ENCODE data around the gene ZNF787.

ZNF787 gene

DNA sequence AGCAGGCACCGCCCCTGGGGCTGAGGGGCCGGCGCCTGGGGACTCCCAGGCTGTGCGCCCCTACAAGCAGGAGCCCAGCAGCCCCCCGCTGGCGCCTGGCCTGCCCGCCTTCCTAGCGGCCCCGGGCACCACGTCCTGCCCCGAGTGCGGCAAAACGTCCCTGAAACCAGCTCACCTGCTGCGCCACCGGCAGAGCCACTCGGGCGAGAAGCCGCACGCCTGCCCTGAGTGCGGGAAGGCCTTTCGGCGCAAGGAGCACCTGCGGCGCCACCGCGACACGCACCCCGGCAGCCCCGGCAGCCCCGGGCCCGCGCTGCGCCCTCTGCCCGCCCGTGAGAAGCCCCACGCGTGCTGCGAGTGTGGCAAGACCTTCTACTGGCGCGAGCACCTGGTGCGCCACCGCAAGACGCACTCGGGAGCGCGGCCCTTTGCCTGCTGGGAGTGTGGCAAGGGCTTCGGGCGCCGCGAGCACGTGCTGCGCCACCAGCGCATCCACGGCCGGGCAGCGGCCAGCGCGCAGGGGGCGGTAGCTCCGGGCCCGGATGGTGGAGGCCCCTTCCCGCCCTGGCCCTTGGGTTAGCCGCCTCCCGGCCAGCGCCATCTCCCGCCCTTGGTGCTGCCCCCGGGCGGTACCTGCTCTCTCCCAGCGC, 38.7 kb upstream of the ZNF787 start:
- DNase-seq (ENCODE audit: low read depth): no peak
- TF ChIP-seq, protein P1, sequence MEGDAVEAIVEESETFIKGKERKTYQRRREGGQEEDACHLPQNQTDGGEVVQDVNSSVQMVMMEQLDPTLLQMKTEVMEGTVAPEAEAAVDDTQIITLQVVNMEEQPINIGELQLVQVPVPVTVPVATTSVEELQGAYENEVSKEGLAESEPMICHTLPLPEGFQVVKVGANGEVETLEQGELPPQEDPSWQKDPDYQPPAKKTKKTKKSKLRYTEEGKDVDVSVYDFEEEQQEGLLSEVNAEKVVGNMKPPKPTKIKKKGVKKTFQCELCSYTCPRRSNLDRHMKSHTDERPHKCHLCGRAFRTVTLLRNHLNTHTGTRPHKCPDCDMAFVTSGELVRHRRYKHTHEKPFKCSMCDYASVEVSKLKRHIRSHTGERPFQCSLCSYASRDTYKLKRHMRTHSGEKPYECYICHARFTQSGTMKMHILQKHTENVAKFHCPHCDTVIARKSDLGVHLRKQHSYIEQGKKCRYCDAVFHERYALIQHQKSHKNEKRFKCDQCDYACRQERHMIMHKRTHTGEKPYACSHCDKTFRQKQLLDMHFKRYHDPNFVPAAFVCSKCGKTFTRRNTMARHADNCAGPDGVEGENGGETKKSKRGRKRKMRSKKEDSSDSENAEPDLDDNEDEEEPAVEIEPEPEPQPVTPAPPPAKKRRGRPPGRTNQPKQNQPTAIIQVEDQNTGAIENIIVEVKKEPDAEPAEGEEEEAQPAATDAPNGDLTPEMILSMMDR (IDR thresholded peaks at IDR 0.05; ENCODE audit: low read depth, low read length, missing control alignments): no peak
- no peak overlapping the region for H3K4me3 ChIP-seq (ENCODE audit: low read depth, low read length)

DNA sequence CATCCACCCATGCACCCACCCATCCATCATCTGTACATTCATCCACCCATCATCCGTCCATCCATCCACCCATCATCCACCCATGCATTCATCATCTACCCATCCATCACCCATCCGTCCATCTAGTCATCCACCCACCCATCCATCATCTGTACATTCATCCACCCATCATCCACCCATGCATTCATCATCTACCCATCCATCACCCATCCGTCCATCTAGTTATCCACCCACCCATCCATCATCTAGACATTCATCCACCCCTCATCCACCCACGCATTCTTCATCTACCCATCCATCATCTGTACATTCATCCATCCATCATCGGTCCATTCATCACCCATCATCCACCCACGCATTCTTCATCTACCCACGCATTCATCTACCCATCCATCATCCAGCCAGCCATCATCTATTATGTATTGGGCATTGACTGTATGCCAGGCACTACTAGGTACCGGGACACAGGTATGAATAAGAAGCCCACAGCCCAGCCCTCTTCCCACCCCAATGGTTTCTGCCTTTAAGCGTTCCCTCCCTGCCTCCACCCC, 38.0 kb upstream of the ZNF787 start:
- H3K4me3 ChIP-seq (ENCODE audit: low read depth, low read length): no peak overlapping the region
- TF ChIP-seq, protein P1 (IDR thresholded peaks at IDR 0.05; ENCODE audit: low read depth, low read length, missing control alignments): no peak
- DNase-seq (ENCODE audit: low read depth): no peak

GRCh38 chr19:56158170-56158757, 37.2 kb upstream of the ZNF787 start:
- TF ChIP-seq, protein P1 (IDR thresholded peaks at IDR 0.05; ENCODE audit: low read depth, low read length, missing control alignments): no peak
- no peak overlapping the region for H3K4me3 ChIP-seq (ENCODE audit: low read depth, low read length)
- DNase-seq (ENCODE audit: low read depth): no peak

- no peak overlapping the region for H3K4me3 ChIP-seq (ENCODE audit: low read depth, low read length)
- TF ChIP-seq, protein P1 (IDR thresholded peaks at IDR 0.05; ENCODE audit: low read depth, low read length, missing control alignments): no peak
- no peak for DNase-seq (ENCODE audit: low read depth)
Measured at GRCh38 chr19:56156768-56157167, 35.7 kb upstream of the ZNF787 start.

- H3K4me3 ChIP-seq (ENCODE audit: low read depth, low read length): no peak overlapping the region
- no peak for DNase-seq (ENCODE audit: low read depth)
Measured at GRCh38 chr19:56155124-56155687, 34.1 kb upstream of the ZNF787 start.

DNA sequence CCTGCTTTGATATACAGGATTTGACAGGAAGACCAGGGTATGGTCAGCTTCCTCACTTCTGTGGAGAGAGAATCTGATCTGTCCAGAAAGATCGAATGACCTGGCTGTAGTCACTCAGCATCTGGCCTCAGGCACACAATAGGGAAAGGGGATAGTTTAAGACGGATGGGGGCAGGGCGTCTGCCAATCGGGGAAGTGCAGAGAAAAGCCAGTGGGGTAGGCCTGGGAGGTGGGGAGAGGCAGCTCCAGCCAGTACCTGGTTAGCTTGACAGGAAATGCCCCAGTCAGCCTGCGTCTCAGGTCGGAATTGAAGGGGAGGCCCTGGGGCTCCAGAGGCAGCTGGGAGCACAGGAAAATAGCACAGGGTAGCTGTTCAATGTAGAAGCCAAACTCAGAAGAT, 32.4 kb upstream of the ZNF787 start:
- TF ChIP-seq, protein P1 (IDR thresholded peaks at IDR 0.05; ENCODE audit: low read depth, low read length, missing control alignments): no peak
- no peak overlapping the region for H3K4me3 ChIP-seq (ENCODE audit: low read depth, low read length)
- no peak for DNase-seq (ENCODE audit: low read depth)

More at GRCh38 chr19:56155124-56155687, 34.1 kb upstream of the ZNF787 start:
- TF ChIP-seq, protein P1 (IDR thresholded peaks at IDR 0.05; ENCODE audit: low read depth, low read length, missing control alignments): peak; percentile 51

All from GM12864 (cell line).